OCI-LY7 (cell line): ENCODE results near the gene CCDC85B. TPM values are rescaled to one million over a fixed set of nuclear protein-coding genes. Genes with fewer than 3 reads are reported as not detected.

Experiments
- BruUV-seq: library from RNA; stranded (reverse); fragments of 400-500 nt; replicated peaks from 2 replicates; lab custom pipeline; 2021; lab: Mats Ljungman, UMichigan
- CTCF ChIA-PET: fragments of 300-600 bp; sonication (Branson Sonifier 250); formaldehyde crosslinking; loops from one replicate; lab custom pipeline; 2022; ENCODE audit warnings: antibody characterized with exemption; ENCODE audit not compliant: unreplicated experiment; lab: Charles Lee
- POLR2A ChIA-PET: fragments of 300-600 bp; sonication (Branson Sonifier 250); formaldehyde crosslinking; loops from one replicate; lab custom pipeline; 2022; ENCODE audit warnings: antibody characterized with exemption; lab: Charles Lee
- DNase-seq: peaks from one replicate; pipeline ENCODE4 v3.0.0-alpha.2; 2015; ENCODE audit warnings: low spot score
- H2AFZ ChIP-seq: fragments of 200-600 bp; sonication (generic), shearing (Covaris generic); 2 replicates; pipeline ENCODE4 v1.6.1; 2014; ENCODE audit warnings: mild to moderate bottlenecking, antibody characterized with exemption, low read length, moderate library complexity
- H3K27ac ChIP-seq: fragments of 200-600 bp; sonication (generic); 2 replicates; pipeline ENCODE4 v1.5.1; 2014; ENCODE audit warnings: mixed run types, low read depth, mild to moderate bottlenecking, moderate library complexity, low read length, inconsistent platforms; ENCODE audit not compliant: poor library complexity, severe bottlenecking
- H3K36me3 ChIP-seq: fragments of 200-600 bp; sonication (generic); 2 replicates; pipeline ENCODE4 v1.6.1; 2014; ENCODE audit warnings: mild to moderate bottlenecking, antibody characterized with exemption, low read length, moderate library complexity, mixed read lengths; ENCODE audit not compliant: insufficient read depth
- H3K4me1 ChIP-seq: fragments of 200-600 bp; sonication (generic); 2 replicates; pipeline ENCODE4 v1.5.1; 2014; ENCODE audit warnings: mild to moderate bottlenecking, low read length; ENCODE audit not compliant: insufficient read depth, poor library complexity, severe bottlenecking
- H3K4me2 ChIP-seq: fragments of 200-600 bp; sonication (generic); 2 replicates; pipeline ENCODE4 v1.6.1; 2014; ENCODE audit warnings: mild to moderate bottlenecking, low read length
- H3K4me3 ChIP-seq: fragments of 200-600 bp; sonication (generic); 2 replicates; pipeline ENCODE4 v1.5.1; 2014; ENCODE audit warnings: mild to moderate bottlenecking, low read depth, low read length; ENCODE audit not compliant: poor library complexity, severe bottlenecking
- H3K79me2 ChIP-seq: fragments of 200-600 bp; sonication (generic); 2 replicates; pipeline ENCODE4 v1.6.1; 2016; ENCODE audit warnings: low read depth, mild to moderate bottlenecking, low read length, moderate library complexity, mixed read lengths; ENCODE audit not compliant: insufficient read depth
- H3K9me2 ChIP-seq: fragments of 200-600 bp; sonication (generic); 2 replicates; pipeline ENCODE4 v1.6.1; 2016; ENCODE audit warnings: mild to moderate bottlenecking, low read length, mixed read lengths; ENCODE audit not compliant: insufficient read depth
- H3K9me3 ChIP-seq: fragments of 200-600 bp; sonication (generic); 2 replicates; pipeline ENCODE4 v1.6.1; 2014; ENCODE audit warnings: mild to moderate bottlenecking, mixed run types, low read length, mixed read lengths
- H4K20me1 ChIP-seq: fragments of 200-600 bp; sonication (generic); 2 replicates; pipeline ENCODE4 v1.6.1; 2014; ENCODE audit warnings: mild to moderate bottlenecking, antibody characterized with exemption, low read length, moderate library complexity, mixed read lengths; ENCODE audit not compliant: insufficient read depth
- EZH2phosphoT487 ChIP-seq: fragments of 200-600 bp; sonication (generic); IDR thresholded peaks from 2 replicates; pipeline ENCODE4 v1.6.1; 2018; ENCODE audit warnings: low read depth, borderline replicate concordance, mild to moderate bottlenecking, mixed run types, antibody characterized with exemption, low read length, moderate library complexity, mixed read lengths
- intact Hi-C: fragments of 100-400 bp; cut with micrococcal nuclease; formaldehyde crosslinking; loops from one replicate; pipeline ENCODE4 v1.10.0; 2022; ENCODE audit not compliant: unreplicated experiment
- total RNA-seq, 2 experiments: library from RNA; depleted of rRNA in 1 of 2; stranded (reverse); fragments of >200 nt in 1 of 2; shearing (Covaris generic) in 1 of 2; gene quantifications; 2 replicates each; pipeline ENCODE4 v1.2.3, GENCODE V29; 2014 to 2022
- TF ChIP-seq, protein P1 (sequence below): fragments of 200-600 bp; sonication (generic); conservative IDR thresholded peaks from 2 replicates; pipeline ENCODE4 v1.5.1; 2014; ENCODE audit warnings: mild to moderate bottlenecking, antibody characterized with exemption, low read length, moderate library complexity, mixed read lengths

Gene CCDC85B
- total RNA-seq, 2 experiments from 2014 or later, result 64.1 to 76.7 TPM

DNA sequence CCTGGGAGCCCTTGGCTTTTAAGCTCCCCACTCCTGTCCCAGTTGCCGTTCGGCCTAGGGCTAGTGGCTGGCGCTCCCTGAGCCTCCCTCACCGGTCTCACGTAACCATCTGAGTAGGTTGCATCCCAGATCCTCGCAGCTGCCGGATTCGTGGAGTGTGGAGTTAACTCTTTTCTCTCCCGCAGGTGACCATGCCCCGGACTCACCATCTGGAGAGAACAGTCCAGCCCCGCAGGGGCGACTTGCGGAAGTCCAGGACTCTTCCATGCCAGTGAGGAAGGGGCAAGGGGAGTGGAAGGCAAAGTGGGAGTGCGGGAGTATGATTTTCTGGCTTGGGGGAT lies 29.3 kb upstream of the CCDC85B start:
- intact Hi-C loops, result no loop called here
- H3K4me2 ChIP-seq, result peak overlapping the region; percentile 96
- ChIA-PET CTCF (interaction anchor here (0.7 to 2.0 kb wide), 3 partner anchors 24 to 141 kb away, joined by 3 to 12 read pairs (median 3); partner anchors contain the start of genes CCDC85B and RNASEH2C), POLR2A (interaction anchor here (1.4 to 3.9 kb wide), 3 partner anchors 13 to 132 kb away, joined by 3 to 59 read pairs (median 5); partner anchors contain the start of genes CCDC85B and FIBP)
- H3K27ac ChIP-seq, result peak overlapping the region; percentile 93
- H3K79me2 ChIP-seq, result peaks cover 30% of the 10 kb centered on the region
- TF ChIP-seq EZH2phosphoT487, result no peak
- TF ChIP-seq, protein P1, sequence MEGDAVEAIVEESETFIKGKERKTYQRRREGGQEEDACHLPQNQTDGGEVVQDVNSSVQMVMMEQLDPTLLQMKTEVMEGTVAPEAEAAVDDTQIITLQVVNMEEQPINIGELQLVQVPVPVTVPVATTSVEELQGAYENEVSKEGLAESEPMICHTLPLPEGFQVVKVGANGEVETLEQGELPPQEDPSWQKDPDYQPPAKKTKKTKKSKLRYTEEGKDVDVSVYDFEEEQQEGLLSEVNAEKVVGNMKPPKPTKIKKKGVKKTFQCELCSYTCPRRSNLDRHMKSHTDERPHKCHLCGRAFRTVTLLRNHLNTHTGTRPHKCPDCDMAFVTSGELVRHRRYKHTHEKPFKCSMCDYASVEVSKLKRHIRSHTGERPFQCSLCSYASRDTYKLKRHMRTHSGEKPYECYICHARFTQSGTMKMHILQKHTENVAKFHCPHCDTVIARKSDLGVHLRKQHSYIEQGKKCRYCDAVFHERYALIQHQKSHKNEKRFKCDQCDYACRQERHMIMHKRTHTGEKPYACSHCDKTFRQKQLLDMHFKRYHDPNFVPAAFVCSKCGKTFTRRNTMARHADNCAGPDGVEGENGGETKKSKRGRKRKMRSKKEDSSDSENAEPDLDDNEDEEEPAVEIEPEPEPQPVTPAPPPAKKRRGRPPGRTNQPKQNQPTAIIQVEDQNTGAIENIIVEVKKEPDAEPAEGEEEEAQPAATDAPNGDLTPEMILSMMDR, result no peak
- peaks cover 61% of the 10 kb centered on the region for H3K36me3 ChIP-seq
- H3K4me3 ChIP-seq, result peak overlapping the region; percentile 99
- no peak overlapping the region; the same call in 1 of the 2 replicates for H2AFZ ChIP-seq
- no peaks in the 10 kb centered on the region for H3K9me3 ChIP-seq
- H3K4me1 ChIP-seq, result peaks cover 29% of the 10 kb centered on the region
- no TSS peak for BruUV-seq
- no peak for DNase-seq
- peaks cover 11% of the 10 kb centered on the region for H4K20me1 ChIP-seq
- H3K9me2 ChIP-seq, result no peaks in the 10 kb centered on the region

DNA sequence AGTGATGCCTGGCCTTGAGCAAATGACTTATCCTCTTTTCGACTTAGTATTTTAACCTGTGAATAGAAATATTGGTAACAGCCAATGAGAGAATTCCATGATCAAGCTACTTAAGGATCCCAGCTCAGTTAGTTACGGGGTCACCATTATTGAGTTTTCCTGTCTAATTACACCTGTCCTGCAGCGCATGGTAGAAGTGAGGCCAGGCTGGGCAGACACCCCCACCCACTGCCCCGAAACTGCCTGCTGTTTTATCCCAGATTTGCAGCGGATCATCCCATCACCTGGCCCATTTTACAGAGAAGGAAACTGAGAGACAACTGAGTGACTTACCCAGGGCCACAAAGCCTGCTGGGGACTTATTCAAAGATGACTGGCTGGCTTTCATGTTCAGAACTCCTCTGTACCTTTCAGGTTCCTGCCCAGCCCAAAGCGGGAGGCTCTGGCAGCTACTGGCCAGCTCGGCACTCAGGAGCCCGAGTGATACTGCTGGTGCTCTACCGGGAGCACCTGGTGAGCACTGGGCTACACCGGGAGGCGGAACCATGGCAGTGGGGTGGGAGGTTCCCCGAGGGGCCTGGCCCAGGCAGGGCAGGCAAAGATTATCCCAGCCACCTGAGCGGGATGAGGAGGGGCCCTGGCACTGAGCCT lies 28.8 kb upstream of the CCDC85B start:
- Histone ChIP-seq H3K27ac (peak overlapping the region; percentile 93), H3K4me3 (peak overlapping the region; percentile 99), H3K9me2 (no peaks in the 10 kb centered on the region), H3K9me3 (no peaks in the 10 kb centered on the region), H4K20me1 (peaks cover 6% of the 10 kb centered on the region), H3K79me2 (peaks cover 25% of the 10 kb centered on the region), H2AFZ (no peak overlapping the region), H3K4me1 (peaks cover 23% of the 10 kb centered on the region), H3K4me2 (peak overlapping the region; percentile 96), H3K36me3 (peaks cover 61% of the 10 kb centered on the region)
- CTCF ChIA-PET, result interaction anchor here (0.7 to 0.9 kb wide), 2 partner anchors 23 to 141 kb away, joined by 3 read pairs; partner anchors contain the start of gene RNASEH2C
- POLR2A ChIA-PET, result interaction anchor here (2.1 to 3.9 kb wide), 2 partner anchors 12 to 27 kb away, joined by 5 to 59 read pairs; partner anchors contain the start of genes CCDC85B and FIBP
- BruUV-seq, result no TSS peak
- TF ChIP-seq, protein P1, result no peak
- no peak for TF ChIP-seq EZH2phosphoT487
- no peak for DNase-seq
- intact Hi-C loops, result no loop called here

DNA sequence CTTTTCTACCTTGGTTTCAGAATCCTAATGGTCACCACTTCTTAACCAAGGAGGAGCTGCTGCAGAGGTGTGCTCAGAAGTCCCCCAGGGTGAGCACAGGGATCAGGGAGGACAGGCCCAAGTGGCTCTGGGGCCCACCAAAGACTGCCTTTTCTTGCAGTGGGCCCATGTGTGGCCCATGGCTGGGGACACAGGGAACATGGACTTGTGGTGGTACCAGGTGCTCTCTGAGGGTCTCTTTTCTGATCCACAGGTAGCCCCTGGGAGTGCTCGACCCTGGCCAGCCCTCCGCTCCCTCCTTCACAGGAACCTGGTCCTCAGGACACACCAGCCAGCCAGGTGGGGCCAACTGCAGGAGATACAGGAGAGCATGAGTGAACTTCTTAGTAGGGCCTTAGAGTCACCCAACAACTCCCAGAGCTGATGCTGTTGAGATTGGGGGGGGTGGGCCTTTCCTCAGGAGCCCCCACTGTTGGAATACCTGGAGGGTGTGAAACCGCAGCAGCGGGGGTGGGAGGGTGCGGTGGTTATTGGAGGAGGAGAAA lies 28.2 kb upstream of the CCDC85B start:
- Histone ChIP-seq H3K9me2 (no peaks in the 10 kb centered on the region), H2AFZ (no peak overlapping the region), H3K4me2 (peak overlapping the region; percentile 96), H3K27ac (no peak overlapping the region), H3K4me3 (no peak overlapping the region), H3K9me3 (no peaks in the 10 kb centered on the region), H4K20me1 (peaks cover 4% of the 10 kb centered on the region; the same call in 1 of the 2 replicates), H3K79me2 (peaks cover 19% of the 10 kb centered on the region), H3K36me3 (peaks cover 61% of the 10 kb centered on the region), H3K4me1 (peaks cover 27% of the 10 kb centered on the region)
- intact Hi-C loops, result no loop called here
- ChIA-PET CTCF (no interaction called here), POLR2A (interaction anchor here (2.1 kb wide), 1 partner anchor 12 kb away, joined by 5 read pairs; no protein-coding TSS in a partner anchor)
- TF ChIP-seq EZH2phosphoT487, result no peak
- TF ChIP-seq, protein P1, result no peak
- BruUV-seq, result no TSS peak
- no peak for DNase-seq
